Activated effector memory CD4-positive, alpha-beta T cell treated with anti-CD3 and anti-CD28 coated beads, Interleukin-2, amount 50 U/mL, for 16 hours (primary cell): ENCODE data around the gene OPCML.

Source experiments
- DNase-seq: peaks from one replicate; pipeline ENCODE4 v3.0.0-alpha.2; 2020

OPCML gene

DNA sequence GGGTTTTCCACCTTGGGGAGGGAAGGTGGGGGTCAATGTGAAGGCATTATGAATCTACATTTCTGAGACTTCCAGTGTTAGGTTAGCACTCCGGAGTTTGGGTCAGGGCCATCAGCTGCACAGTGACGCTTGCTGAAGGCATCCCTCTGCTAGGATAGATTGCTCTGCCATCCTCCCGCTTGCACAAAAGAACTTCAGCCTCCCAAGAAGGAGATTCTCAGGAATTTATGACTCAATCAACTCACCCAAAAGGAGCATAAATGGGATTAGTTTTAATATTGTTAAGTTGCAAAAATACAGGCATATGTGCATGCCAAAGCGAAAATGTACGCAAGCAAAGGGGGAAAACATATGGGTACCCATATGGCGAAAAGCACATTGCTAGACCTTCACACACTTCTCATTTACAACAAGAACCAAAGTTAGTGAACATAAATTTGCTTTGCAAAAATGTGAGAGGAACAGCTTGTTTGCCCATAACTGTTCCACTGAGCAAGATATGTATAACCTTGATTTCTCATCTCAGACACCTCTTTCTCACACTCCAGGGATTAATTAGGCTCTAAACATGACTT lies 1013.0 kb downstream of the OPCML start:
- DNase-seq, result no peak

DNA sequence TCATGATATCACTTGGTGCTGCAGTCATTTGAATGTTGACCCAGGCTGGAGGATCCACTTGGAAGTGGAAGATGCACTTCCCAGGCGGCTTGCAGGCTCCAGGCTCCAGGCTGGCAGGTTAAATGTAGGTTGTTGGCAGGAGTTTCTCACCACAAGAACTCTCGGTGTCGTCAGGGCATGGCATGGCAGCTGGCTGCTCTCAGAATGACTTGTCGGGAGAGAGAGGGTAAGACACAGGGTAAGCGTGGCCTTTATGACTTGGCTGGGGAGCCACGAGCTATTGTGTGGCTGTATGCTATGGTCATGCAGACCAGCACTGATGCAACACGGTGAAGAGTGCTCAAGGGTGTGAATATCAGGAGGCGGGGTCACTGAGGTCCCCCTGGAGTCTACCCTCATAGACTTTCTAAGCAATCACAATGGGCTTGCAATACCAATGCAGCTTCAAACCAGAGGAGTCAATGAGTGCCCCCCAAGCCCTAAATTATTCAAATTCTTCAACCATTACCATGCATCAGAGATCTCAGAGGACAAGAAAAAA lies 1027.7 kb downstream of the OPCML start:
- no peak for DNase-seq

DNA sequence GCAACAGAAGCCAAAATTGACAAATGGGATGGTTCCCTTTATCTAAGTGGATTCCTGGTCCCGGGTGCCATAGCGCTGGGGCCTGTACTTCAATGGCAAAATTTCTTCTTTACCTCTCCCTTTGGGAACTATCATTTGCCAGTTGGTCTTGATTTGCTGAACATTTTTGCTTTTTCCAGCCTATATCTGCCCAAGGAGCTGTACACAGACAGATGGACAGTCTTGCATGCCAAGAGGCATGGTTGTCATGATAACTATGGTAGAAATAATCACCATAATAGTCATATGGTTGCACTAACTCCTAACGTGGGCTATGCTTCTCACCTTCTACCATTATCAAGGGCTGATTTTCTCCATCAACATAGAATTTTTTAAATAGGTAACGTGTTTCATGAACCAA lies 1030.9 kb downstream of the OPCML start:
- no peak for DNase-seq

DNA sequence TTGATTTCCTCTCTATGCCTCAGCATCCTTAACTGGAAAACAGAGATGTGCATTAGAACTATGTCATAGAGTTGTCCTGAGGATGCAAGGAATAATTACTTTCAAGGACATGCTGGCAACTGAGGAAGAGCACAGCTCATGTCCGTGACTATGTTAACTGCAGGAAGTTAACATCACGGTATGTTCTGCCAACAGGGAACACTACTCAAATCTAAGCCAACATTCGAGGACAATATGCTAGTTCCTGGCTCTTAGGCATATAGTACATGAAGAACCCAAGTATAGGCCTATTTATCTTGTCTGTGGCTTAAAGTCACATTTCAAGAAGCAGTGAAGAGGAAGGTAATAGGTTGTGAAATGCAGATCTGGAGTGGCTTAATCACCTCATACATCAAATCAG lies 1032.6 kb downstream of the OPCML start:
- DNase-seq, result no peak

DNA sequence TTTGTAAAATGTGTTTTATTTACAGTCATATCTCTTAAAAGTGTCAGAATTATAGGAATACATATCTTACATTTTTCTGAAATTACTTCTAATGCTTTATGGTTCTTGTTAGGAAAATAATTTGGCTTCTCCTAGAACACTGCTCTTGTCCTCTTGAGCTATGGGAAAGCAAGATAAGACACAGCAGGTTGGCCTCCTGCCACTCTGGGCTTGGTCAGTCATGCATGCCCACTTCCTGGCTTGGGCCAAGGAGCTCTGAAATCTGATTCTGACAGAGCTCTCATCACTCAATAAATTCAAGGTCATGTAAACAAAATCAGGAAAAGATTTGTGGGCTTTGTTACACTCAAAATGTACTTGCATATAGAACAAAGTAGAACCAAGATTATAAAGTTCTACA lies 1036.0 kb downstream of the OPCML start:
- DNase-seq, result no peak

DNA sequence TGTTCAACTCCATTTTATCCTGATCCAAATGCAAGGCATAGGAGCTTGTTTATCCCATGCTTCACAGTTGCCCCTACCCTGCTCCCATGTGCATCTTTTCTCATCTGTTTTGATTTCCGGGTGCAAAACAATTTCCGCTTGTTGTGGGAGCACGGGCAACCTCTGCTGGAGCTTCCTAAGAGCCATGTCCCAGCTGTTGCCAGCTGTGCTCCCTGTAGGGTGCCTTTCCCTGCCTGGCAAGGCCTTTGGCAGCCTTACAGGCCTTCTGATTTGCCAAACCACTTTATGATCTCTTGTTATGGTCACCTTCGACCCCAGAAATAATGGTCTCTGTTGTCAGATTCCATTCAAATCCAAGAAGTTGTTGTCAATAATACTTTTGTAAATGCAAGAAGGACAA lies 1038.5 kb downstream of the OPCML start:
- DNase-seq, result no peak

DNA sequence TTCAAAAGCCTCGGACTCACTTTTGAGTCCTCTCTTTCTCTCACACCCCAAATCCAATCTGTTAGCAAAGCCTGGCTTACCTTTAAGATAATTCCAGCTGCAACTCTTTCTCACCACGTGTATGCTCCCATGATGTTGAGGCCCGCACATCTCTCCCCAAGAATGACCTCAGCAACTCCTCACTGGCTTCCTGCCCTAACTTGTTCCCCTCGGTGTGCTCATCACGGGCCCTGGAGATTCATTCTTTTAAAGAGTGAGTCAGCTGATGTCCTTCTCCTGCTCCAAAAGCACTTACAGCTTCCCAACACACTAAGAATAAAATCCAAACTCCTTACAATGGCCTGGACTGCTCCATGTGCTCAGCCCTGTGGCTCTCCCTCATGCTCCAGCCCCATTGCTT lies 1041.3 kb downstream of the OPCML start:
- DNase-seq, result no peak

- no peak for DNase-seq
Measured at GRCh38 chr11:132486060-132486459, 1046.2 kb downstream of the OPCML start.

DNA sequence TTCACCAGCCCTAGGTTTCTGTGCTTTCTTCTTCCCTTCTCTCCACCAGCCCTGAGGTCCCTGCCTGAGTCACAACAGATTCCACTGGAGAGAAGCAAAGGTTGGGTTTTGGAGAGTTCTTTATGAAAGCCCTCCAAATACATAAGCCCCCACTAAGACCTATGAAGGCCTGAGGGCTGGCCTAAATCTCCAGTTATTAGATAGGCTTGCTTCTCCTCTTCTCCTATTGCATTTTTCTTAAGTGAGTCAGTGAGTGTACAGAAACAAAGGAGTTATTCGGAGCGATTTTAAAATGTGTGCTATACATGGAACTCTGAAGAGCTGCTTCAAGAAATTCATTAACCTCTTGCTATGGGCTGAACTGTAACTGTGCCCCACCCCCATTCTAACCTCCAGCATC lies 1057.3 kb downstream of the OPCML start:
- DNase-seq, result no peak

GRCh38 chr11:132472411-132473172 lies 1059.7 kb downstream of the OPCML start:
- DNase-seq, result no peak

GRCh38 chr11:132471466-132471865 lies 1060.8 kb downstream of the OPCML start:
- DNase-seq, result no peak

- no peak for DNase-seq
Measured at GRCh38 chr11:132466983-132467382, 1065.3 kb downstream of the OPCML start.

GRCh38 chr11:132464939-132465338 lies 1067.4 kb downstream of the OPCML start:
- no peak for DNase-seq

GRCh38 chr11:132464003-132464342 lies 1068.3 kb downstream of the OPCML start:
- no peak for DNase-seq

DNA sequence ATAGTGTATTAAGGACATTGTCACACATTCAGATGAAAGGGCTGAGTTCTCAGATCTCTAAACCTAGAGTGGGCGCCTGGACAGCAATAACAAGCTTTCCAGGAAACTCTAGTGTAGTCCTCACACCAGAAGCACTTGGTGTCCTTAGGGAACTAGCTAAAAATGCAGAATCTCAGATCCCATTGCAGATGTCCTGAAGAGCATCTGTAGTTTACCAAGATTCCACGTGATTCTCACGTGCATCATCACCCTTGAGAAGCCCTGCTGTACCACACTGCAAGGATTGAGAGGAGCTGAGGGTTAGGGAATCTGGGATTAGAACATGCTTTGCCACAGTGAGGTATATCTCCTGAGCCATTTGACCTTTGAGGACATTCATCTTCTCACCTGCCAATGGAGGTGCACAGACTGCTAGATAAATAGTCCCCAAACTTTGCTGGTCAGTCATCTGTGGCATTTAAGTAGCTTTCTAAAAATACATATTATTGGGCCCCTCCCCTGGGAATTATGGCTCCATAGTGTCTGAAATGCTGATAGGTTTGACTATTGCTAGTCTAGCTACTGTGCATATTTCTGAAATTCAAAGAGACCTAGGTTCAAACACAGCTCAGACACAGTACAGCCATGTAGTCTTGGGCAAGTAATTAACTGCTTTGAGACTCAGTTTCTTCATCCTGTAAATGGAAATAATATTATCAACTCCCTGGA lies 1068.9 kb downstream of the OPCML start:
- DNase-seq, result no peak

- no peak for DNase-seq
Measured at GRCh38 chr11:132459736-132460135, 1072.6 kb downstream of the OPCML start.

DNA sequence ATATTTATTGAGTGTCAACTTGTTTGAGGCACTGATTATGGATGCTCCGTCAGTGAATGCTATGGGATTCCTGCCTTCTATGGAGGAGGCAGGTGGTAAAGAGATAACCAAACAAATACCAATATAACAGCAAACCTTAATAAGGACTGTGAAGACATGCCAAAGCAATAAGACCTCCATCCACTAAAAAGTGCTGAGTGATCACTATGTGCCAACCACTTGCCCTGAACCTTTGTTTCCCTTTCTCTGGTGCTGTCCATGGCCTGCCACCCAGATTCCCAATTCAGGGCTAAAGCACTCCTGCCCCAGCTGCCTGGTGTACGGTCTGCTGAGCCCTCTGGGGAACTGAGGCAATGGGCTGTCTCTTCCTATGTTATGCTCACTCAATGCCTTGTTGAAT lies 1074.9 kb downstream of the OPCML start:
- no peak for DNase-seq

DNA sequence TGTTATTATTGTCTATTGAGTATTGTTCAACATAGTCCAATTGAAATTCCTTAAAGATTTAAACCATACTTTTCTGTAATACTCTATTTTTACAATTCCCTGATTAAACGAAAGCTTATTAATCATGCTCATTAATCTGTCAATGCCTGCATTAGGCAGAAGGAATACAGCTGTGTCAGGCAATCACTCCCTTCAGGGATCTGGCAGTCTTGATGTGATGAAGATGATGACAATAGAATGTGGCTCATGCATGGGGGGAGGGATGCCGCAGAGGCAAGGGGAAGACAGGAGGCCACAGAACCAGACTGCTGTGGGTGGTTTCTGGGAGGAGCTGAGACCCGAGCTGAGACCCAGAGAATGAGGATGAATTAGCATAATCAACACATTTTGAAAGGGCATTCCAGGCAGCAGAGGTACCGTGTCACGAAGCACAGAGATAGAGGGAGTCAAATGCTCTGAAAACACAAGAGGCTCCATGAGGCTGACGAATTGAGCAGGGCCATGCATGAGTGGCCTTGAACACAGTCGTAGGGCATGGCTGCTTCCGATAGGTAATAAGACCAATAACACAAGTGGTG lies 1075.5 kb downstream of the OPCML start:
- no peak for DNase-seq

DNA sequence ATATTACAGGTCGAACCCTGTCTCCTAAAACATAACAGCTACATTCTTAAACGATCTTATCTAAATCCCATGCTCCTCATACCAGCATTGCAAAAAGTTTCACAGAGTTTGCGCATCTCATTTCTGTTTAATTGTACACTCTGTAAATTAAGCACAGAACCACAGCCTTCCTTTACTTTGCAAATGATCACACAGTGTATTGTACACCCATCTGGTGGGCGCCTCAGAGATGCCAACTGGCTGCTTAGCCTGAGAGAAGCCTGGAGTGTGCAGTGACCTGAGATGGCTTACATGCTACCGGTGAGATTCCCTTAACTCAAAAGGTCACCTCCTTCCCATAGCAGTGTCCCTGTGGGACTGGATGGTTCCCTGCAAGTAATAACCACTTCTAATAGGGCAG lies 1077.3 kb downstream of the OPCML start:
- no peak for DNase-seq

DNA sequence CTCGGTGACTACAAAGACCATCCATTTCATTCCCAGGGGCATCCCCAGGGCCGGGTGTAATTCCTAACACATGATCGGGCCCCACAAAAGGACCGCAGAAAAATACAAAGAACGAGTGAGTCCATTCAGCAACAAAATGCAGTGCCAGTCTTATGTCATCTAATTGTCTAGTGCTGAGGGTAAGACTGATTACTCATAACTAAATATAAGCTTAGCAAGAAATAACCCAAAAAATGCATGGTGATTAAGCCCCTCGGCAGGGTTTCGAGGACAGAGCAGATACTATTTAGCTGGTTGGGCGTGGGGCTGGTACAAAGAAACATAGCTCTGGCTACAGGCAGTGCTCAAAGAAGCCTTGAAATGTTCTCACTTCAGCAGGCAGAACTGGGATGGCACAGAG lies 1078.9 kb downstream of the OPCML start:
- DNase-seq, result no peak

GRCh38 chr11:132452616-132453015 lies 1079.7 kb downstream of the OPCML start:
- no peak for DNase-seq

DNA sequence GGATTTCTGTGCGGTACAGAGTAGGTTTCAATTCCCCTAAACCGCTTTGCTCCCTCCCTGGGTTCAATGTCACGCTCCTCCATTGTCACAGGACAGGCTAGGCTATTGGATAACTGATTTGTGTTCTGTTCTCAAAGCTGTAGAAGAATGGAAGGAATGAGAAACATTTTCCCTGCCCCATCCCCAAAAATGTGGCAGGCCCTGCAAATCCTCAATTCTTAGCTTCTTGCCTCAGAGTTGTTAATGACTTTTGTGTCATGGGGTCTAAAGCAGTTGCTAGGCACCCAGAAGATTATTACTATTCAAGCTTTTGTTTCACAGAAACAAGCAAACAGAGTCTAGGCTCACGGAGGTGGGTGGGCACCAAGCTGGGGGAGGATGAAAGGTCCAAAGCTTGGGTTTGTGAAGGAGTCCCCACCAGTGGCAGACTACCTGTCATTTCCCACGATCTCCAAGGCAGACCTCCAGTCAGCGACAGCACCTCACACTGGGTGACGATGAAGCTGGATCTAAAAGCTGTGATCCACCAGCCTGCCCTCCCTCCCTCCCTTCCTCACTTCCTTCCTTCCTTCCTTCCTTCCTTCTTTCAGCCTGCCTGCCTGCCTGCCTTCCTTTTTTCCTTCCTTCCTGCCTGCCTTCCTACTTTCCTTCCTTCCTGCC lies 1080.2 kb downstream of the OPCML start:
- DNase-seq, result no peak

DNA sequence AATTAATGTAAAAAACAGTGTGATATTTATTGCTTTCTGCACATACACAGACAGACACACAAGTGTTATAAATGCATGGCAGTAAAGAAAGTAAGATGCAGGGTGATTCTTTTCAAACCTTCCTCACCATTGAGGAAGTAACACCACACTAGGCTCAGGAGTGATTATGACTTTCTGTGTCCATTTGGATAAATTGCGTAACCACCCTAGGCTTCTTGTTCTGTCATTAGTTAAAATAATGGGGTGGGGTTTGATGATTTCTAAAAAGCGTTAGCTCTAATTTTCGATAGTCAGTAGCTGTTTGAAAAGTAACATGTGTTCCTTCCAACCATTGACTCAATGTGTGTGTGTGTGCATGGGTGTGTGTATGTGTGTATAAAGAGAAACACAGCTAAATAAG lies 1081.7 kb downstream of the OPCML start:
- no peak for DNase-seq
